ENCODE measurements around the gene DISC1. TPM values are rescaled to one million over a fixed set of nuclear protein-coding genes. Genes with fewer than 3 reads are reported as not detected.
"Not testable (repeated sequence)": the region's sequence is repeated elsewhere in the genome, so short reads cannot be mapped to it uniquely, and the experiment has no call there.

The DISC1 gene
- polyA plus RNA-seq, 1 donor from 2014 or later = 0.68 TPM

- Mint-ChIP-seq H3K36me3 (peaks cover 2% of the 10 kb centered on the region), H3K4me1 (no peaks in the 10 kb centered on the region), H3K27me3 (peaks cover 1% of the 10 kb centered on the region), H3K4me3 (no peak overlapping the region), H3K9me3 (no peaks in the 10 kb centered on the region), H3K27ac (no peak overlapping the region)
Measured at GRCh38 chr1:231885209-231885854, 258.7 kb downstream of the DISC1 start.

DNA sequence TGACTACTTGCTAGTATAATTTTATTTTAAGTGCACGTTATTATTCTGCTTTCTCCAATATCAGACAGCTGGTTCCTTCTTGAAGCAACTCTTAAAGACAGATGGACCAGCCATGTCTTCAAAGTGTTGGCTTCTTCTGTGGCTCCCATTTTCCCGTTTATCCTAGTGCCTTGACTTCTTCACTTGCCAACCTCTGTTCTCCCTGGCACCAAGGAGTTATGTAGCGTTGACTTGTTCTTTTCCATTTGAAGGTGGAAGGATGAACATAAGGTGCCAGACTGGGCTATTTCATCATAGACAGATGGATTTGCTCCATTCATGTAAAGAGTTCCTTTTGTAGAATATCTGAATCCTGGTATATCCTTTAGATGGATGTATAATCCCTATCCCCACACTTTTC lies 260.6 kb downstream of the DISC1 start:
- no peak overlapping the region for H3K4me3 Mint-ChIP-seq
- H3K4me1 Mint-ChIP-seq = no peaks in the 10 kb centered on the region
- H3K36me3 Mint-ChIP-seq = peaks cover 2% of the 10 kb centered on the region
- peaks cover 1% of the 10 kb centered on the region for H3K27me3 Mint-ChIP-seq
- H3K9me3 Mint-ChIP-seq = peaks cover 0 to 5% (median 0%) of the 10 kb centered on the region in 3 donors
- no peak overlapping the region for H3K27ac Mint-ChIP-seq

DNA sequence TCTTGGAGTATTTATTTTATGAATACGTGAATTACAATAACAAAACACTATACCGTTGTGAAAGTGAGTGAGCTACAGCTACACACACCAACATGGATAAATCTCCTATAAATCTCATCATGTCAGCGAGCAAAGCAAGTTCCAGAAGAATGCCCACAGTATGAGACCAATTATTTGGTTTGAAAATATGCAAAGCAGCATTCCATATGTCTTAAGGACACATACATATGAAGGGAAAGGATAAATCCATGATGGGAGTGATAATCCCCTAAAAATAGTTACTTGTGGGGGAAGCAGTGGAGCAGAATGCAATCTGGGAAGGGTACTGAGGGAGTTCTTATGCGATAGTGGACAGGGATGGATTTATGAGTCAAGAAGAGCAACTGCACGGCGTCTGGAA lies 261.3 kb downstream of the DISC1 start:
- Mint-ChIP-seq H3K27ac (no peak overlapping the region), H3K27me3 (peaks cover 1% of the 10 kb centered on the region), H3K4me1 (no peaks in the 10 kb centered on the region), H3K36me3 (peaks cover 2% of the 10 kb centered on the region), H3K4me3 (no peak overlapping the region), H3K9me3 (peaks cover 0 to 5% (median 0%) of the 10 kb centered on the region in 3 donors)

DNA sequence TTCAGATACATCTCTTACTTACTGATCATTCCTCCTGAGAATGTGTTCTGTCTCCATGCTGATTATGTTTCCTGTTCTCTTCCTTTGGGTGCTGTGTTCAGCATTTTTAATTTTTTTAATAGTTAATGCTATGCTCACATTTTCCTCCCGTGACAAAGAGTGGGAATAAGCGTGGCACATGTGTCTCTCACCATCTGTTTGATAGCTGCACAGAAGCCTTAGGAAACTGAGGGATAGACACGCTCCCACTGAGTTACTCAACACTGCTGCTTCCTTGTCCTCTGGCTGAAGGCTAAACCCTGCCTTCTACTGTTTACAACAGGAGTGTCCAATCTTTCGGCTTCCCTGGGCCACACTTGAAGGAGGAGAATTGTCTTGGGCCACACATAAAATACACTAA lies 264.2 kb downstream of the DISC1 start:
- peaks cover 1% of the 10 kb centered on the region for H3K27me3 Mint-ChIP-seq
- H3K27ac Mint-ChIP-seq = no peak overlapping the region
- H3K9me3 Mint-ChIP-seq = peaks cover 0 to 6% (median 5%) of the 10 kb centered on the region in 3 donors
- no peaks in the 10 kb centered on the region for H3K4me1 Mint-ChIP-seq
- no peak overlapping the region for H3K4me3 Mint-ChIP-seq
- H3K36me3 Mint-ChIP-seq = peaks cover 2% of the 10 kb centered on the region

DNA sequence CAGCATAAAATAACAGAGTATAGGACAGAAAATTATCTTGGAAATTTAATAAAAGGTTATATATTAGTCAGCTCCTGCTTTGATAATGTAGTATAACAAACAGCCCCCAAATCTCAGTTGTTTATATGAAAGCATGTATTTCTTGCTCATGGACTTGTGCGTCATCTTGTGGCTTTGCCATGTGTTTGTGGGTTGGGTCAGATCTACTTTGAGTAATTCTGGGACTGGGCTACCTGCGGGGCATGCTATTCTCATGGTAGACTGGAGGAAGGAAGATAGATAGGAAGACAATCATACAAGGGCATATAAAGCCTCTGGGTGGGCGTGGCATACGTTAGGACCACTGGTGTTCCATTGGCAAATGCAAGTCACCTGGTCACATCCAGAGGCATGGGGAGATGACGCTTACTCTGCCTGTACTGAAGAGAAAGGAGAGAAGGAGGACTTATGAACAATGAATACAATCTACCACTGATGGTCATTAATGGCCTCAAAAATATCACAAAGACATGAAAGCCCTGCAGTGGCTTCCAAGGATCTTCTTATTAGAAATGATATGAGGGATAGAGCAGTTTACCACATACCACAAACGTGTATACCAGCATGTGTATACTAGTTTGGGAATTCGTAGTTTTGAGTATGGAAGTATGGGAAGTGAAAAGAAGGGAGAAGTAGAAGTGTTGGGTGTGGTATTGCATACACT lies 267.0 kb downstream of the DISC1 start:
- no peaks in the 10 kb centered on the region for H3K4me1 Mint-ChIP-seq
- peaks cover 0 to 6% (median 5%) of the 10 kb centered on the region in 3 donors for H3K9me3 Mint-ChIP-seq
- H3K4me3 Mint-ChIP-seq = no peak overlapping the region
- no peak overlapping the region for H3K27ac Mint-ChIP-seq
- H3K36me3 Mint-ChIP-seq = no peaks in the 10 kb centered on the region
- H3K27me3 Mint-ChIP-seq = no peaks in the 10 kb centered on the region

DNA sequence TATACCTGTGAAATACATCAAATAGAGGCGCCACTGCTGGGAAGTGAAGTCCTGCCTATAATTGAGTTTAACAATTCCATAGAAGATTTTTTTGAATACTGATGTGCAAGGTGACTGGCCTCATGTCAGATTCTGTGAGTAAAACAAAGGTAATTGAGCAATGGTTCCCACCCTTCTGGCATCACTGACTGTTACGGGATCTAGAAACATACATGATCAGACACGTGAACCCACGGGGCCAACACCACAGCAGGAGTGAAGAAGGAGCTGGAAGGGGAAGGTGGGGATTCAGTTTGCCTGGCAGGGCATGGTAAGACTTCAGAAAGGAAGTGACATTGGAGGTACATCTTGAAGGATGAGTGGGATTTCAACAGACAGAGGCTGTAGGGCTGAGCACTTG lies 270.2 kb downstream of the DISC1 start:
- Mint-ChIP-seq H3K27ac (peak overlapping the region in 1 of 3 donors; percentile 75), H3K9me3 (peaks cover 0 to 5% (median 1%) of the 10 kb centered on the region in 3 donors), H3K4me3 (peak overlapping the region in 1 of 4 donors; percentile 31), H3K27me3 (no peaks in the 10 kb centered on the region), H3K4me1 (no peaks in the 10 kb centered on the region), H3K36me3 (no peaks in the 10 kb centered on the region)

- Mint-ChIP-seq H3K27ac (no peak overlapping the region), H3K27me3 (no peaks in the 10 kb centered on the region), H3K4me1 (no peaks in the 10 kb centered on the region), H3K4me3 (no peak overlapping the region), H3K9me3 (peaks cover 0 to 3% (median 0%) of the 10 kb centered on the region in 3 donors), H3K36me3 (no peaks in the 10 kb centered on the region)
Measured at GRCh38 chr1:231899046-231899445, 272.5 kb downstream of the DISC1 start.

DNA sequence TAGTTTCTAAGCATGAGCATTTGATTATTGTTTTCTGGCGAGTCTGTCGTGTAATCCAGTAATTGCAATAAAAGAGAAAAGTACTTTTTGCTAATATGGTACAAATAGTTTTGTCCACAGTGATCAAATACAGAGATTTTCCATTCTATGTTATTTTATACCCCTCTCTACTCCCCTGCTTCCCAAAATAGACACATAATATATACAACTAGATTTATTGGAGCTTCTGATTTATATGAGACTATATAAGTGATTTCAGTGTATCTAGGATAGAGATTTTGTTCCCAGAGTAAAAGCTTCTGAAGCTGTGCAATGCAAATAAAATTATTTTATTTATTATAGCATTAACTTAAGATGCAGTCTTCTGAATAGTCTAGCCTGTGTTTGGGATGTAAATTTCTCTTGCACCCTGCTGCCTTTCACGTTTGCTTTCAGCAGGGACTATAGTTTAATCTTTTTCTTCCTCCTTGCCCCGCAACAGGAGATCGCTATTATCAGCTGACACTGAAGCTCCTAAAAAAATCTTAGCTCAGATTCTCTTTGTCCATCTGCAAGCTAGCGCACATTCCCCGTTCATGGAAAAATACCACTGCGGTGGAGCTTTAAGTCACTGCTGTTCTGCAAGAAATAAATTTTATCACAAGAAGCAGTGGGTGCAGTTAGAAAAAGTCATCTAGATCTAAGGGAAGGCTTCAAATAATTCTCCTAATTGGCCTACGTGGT lies 273.3 kb downstream of the DISC1 start:
- H3K9me3 Mint-ChIP-seq = peaks cover 0 to 11% (median 0%) of the 10 kb centered on the region in 3 donors
- no peaks in the 10 kb centered on the region for H3K4me1 Mint-ChIP-seq
- H3K4me3 Mint-ChIP-seq = no peak overlapping the region
- no peak overlapping the region for H3K27ac Mint-ChIP-seq
- H3K27me3 Mint-ChIP-seq = no peaks in the 10 kb centered on the region
- H3K36me3 Mint-ChIP-seq = no peaks in the 10 kb centered on the region

- H3K4me1 Mint-ChIP-seq = no peaks in the 10 kb centered on the region
- no peak overlapping the region for H3K27ac Mint-ChIP-seq
- peaks cover 2% of the 10 kb centered on the region for H3K36me3 Mint-ChIP-seq
- no peaks in the 10 kb centered on the region for H3K27me3 Mint-ChIP-seq
- peaks cover 0 to 13% (median 0%) of the 10 kb centered on the region in 3 donors for H3K9me3 Mint-ChIP-seq
- no peak overlapping the region for H3K4me3 Mint-ChIP-seq
Measured at GRCh38 chr1:231903586-231904081, 277.0 kb downstream of the DISC1 start.

- peak overlapping the region in 1 of 4 donors; percentile 38 for H3K4me3 Mint-ChIP-seq
- peaks cover 1 to 13% (median 9%) of the 10 kb centered on the region in 3 donors for H3K9me3 Mint-ChIP-seq
- not testable (repeated sequence) for H3K27ac Mint-ChIP-seq, H3K4me1 Mint-ChIP-seq, H3K27me3 Mint-ChIP-seq, H3K36me3 Mint-ChIP-seq
Measured at GRCh38 chr1:231907310-231907709, 280.7 kb downstream of the DISC1 start.

DNA sequence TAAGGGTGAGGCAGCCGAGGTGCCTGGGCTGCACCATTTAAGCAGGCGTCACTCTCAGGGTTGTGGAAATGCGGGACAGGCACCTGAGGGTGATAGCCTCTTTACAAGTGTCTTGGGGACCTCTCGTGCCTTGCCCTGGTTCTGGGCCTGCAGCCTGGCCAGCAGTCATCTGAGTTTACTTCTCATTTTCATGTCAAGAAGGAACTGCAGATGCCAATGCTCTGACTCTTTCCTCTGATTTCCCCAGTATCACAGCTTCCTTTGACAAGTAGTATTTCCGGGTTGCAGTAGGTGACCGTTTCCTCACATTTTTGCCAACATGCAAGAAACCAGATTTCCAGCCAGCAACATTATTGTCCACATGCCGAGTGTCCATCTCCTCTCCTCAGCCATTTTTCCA lies 286.9 kb downstream of the DISC1 start:
- peaks cover 12 to 22% (median 13%) of the 10 kb centered on the region in 3 donors for H3K4me1 Mint-ChIP-seq
- H3K9me3 Mint-ChIP-seq = peaks cover 0 to 9% (median 3%) of the 10 kb centered on the region in 3 donors
- no peak overlapping the region for H3K27ac Mint-ChIP-seq
- H3K27me3 Mint-ChIP-seq = peaks cover 2% of the 10 kb centered on the region
- no peak overlapping the region for H3K4me3 Mint-ChIP-seq
- peaks cover 3% of the 10 kb centered on the region for H3K36me3 Mint-ChIP-seq

DNA sequence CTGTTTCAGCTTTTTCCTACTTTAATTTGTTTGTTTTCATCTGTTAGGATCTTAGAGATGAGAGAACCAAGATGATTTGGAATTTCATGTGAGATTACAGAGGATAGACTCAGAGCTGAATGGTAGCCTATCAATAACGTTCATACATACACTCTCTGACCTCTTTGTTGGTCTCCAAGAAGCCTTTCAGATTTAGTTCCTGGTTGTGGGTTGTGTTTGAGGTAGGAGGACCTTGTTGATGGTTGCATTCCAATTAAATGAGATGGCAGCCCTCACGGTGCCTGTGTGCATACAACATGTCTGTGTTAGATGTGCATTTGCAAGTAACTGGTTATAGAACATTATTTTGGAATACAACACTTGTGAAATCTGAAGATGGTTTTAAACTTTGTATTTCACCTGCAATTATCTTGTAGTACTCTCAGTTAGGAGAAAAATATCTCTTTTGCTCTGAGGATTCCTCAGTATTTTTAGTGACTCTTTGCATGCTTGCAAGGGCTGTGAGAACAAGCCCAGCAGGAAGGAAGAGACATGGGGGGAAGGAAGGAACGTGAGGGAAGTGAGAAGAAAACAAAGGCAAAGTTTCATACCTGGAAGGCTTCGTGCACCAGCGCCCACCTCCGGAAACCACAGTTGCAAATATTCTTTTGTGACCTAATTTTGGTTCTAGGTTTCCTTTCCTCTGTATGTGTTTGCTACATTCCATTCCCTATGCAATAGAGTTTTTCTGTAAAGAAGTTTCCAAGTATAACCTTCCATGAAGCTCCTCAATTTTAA lies 291.8 kb downstream of the DISC1 start:
- H3K27ac Mint-ChIP-seq = no peak overlapping the region
- peak overlapping the region in 3 of 4 donors; percentile 34 to 89 (median 67) for H3K4me3 Mint-ChIP-seq
- peaks cover 18 to 40% (median 24%) of the 10 kb centered on the region in 3 donors for H3K4me1 Mint-ChIP-seq
- peaks cover 0 to 2% (median 0%) of the 10 kb centered on the region in 3 donors for H3K9me3 Mint-ChIP-seq
- H3K27me3 Mint-ChIP-seq = peaks cover 16% of the 10 kb centered on the region
- peaks cover 1% of the 10 kb centered on the region for H3K36me3 Mint-ChIP-seq

DNA sequence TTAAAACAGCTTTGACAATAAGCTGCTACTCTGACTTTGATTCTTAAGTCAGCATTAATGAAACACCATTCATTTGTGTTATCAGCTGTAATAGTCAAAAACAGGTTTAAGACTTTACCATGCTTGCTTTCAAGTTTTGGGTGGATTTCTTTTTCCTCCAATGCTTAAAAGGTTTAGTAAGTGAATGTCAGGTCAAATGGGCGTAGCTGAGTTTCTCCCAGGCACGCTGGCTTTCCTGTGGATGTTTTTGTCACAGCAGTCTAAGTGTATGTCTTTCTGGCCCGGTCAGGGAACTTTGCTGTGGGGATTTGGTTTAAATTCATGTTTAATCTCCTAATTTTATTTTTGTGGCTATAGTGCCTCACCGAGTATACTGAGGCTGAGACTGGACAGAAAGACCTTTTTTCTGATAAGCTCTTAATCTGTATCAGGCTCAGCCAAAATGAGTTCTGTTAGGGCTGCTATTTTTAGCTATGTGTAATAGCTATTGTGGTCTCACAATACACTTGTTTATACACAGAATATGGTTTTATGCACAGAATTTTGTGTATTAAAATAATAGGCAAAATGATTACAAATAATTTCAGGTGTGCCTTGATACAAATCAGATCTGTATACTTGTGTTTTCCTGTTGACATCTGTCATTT lies 292.8 kb downstream of the DISC1 start:
- peaks cover 3% of the 10 kb centered on the region for H3K36me3 Mint-ChIP-seq

DNA sequence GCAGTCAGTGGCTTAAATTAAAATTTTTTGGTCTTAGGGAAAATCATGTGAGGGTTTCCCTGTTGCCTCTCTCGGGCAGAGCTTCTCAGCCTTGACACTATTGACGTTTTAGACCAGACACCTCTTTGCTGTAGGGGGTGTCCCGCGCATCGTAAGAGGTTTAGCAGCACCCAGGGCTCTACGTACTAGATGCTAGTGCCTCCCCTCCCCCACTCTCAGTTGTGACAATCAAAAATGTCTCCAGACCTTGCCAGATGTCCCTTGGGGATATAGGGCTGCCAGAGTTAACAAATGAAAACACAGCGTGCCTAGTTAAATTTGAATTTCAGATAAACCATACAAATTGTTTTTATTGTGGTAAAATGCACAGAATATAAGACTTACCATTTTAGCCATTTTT lies 293.3 kb downstream of the DISC1 start:
- Mint-ChIP-seq H3K36me3 (peaks cover 3% of the 10 kb centered on the region), H3K27ac (no peak overlapping the region), H3K4me3 (peak overlapping the region in 2 of 4 donors; percentile 24 to 89), H3K27me3 (peaks cover 17% of the 10 kb centered on the region), H3K4me1 (peaks cover 18 to 35% (median 24%) of the 10 kb centered on the region in 3 donors), H3K9me3 (no peaks in the 10 kb centered on the region)

More for the DNA sequence above, 292.8 kb downstream of the DISC1 start:
- H3K9me3 Mint-ChIP-seq = peaks cover 0 to 2% (median 0%) of the 10 kb centered on the region in 3 donors
- H3K27me3 Mint-ChIP-seq = peaks cover 19% of the 10 kb centered on the region
- peak overlapping the region in 2 of 4 donors; percentile 67 to 89 for H3K4me3 Mint-ChIP-seq
- H3K4me1 Mint-ChIP-seq = peaks cover 18 to 39% (median 24%) of the 10 kb centered on the region in 3 donors
- H3K27ac Mint-ChIP-seq = no peak overlapping the region

Data from IgD-negative memory B cell (primary cell).